Choroid plexus epithelial cell (primary cell): ENCODE results near the gene EFNB2.

ENCODE experiments used
- DNase-seq: peaks from one replicate; pipeline ENCODE4 v3.0.0-alpha.2; 2010; ENCODE audit warnings: low read depth
- H3K4me3 ChIP-seq: 2 replicates; pipeline ENCODE4 v1.5.1; 2011; ENCODE audit warnings: low read depth, mild to moderate bottlenecking, control low read depth, low read length, moderate library complexity
- CTCF ChIP-seq: conservative IDR thresholded peaks from 2 replicates; pipeline ENCODE4 v1.5.1; 2011; ENCODE audit warnings: low read depth, mild to moderate bottlenecking, control low read depth, inconsistent platforms, low read length, moderate library complexity

The EFNB2 gene

DNA sequence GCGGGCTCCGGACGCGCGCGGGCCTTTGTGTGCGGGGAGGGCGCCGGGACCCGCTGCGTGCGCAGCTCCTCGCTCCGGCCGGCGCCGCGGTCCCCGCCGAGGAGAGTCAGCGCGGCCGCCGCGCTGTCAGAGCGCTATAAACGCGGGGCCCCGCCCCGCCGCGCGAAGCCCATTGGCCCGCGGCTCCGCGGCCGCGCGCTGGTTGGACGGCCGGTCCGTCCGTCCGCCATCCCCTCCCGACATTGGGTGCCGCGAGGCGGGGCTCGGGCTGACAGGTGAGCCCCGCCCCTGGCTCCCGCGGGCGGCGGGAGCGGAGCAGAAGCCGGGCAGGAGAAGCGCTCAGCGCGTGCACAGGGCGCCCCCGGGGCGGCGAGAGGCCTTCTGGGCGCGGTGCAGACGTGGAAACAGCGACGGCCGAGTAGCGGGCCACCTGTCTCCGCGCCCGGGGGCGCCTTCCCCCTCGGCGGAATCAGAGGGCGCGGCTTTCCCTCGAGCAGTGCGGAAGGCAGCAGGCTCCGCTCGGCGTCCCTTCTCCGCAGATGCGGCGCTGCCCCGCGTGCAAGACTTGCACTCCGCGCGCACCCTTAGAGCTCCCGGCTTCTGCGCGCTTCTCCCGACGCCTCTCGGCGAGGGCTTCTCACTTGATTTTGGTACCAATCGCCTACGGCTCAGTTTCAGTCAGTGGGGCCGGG, at the start of gene EFNB2:
TSS of gene EFNB2 (minus strand) at position 111 of the 692 bp plus-strand sequence. CDS start 698 bp downstream, outside the sequence.
- peak; percentile 96 for DNase-seq
- no peak for TF ChIP-seq CTCF
- peak within 1 kb of the TSS; percentile 87 for H3K4me3 ChIP-seq

DNA sequence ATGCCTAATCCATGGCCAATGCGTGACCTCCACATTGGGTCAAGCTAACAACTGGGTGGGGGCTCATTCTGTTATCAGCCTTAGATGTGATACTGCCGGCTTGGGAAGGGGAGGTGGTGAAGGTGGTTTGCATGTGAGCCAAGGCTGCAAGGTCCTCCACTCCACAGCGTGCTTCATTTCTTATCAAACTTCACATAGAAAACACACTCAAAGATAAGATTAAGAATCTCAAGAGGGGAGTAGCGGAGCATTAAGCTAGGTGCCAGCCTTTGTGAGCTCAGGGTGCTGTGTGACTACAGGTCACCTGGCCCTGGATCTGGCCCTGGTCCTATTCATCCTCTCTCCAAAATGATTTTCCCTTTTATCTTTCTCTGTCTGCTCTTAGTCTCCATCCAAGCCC, 45.8 kb upstream of the EFNB2 start:
- no peak for DNase-seq
- TF ChIP-seq CTCF = no peak
- no peak overlapping the region for H3K4me3 ChIP-seq

GRCh38 chr13:106575896-106576295, 40.4 kb upstream of the EFNB2 start:
- no peak for DNase-seq
- H3K4me3 ChIP-seq = no peak overlapping the region
- TF ChIP-seq CTCF = no peak

- H3K4me3 ChIP-seq = no peak overlapping the region
- TF ChIP-seq CTCF = no peak
- DNase-seq = no peak
Observed at GRCh38 chr13:106573868-106574267, 38.4 kb upstream of the EFNB2 start.

DNA sequence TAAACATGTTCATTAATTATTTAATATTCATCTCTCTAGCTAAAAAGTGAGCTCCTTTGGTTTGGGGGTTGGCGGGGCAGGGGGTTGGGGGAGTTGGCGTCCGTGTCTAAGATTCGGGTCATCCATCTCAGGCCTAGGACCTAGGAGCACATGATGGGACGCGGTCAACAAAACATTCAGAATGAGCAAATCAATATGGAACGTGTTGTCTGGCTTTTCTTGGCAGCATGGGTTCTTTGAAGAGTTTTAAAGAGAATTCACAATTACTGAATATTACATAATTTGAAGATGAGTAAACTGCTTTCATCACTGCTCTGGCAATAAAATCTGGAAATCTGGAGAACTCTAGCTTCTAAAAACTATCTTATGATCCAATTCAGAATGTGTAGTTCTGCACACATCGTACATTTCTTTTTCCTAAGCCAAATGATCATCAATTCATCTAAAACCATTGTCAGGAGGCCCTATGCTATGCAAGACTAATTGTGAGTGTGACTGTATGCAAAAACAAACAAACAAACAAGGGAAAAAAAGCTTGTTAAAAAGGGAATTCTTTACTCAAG, 37.9 kb upstream of the EFNB2 start:
- no peak for TF ChIP-seq CTCF
- DNase-seq = no peak
- H3K4me3 ChIP-seq = no peak overlapping the region

DNA sequence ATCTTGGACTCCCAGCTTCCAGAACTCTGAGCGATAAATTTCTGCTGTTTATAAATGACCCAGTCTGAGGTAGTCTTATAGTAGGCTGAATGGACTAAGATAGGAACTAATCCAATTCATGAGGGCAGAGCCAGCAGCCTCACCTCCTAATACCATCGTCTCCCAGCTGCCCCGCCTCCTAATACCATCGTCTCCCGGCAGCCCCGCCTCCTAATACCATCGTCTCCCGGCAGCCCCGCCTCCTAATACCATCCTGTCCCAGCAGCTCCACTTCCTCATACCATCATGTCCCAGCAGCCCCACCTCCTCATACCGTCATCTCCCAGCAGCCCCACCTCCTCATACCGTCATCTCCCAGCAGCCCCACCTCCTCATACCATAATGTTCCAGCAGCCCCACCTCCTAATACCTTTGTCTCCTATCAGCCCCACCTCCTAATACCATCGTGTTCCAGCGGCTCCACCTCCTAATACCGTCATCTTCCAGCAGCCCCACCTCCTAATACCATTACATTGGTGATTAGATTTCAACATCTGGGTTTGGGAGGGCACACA, 34.9 kb upstream of the EFNB2 start:
- TF ChIP-seq CTCF = no peak
- peak overlapping the region; percentile 27 for H3K4me3 ChIP-seq
- peak; percentile 93 for DNase-seq
